Erythroblast (primary cell): ENCODE data around the gene ALKBH5.

Experiments
- DNase-seq, 2 experiments: peaks; one replicate each; lab custom pipeline; 2025; lab: John Stamatoyannopoulos, UW
- GATA1 ChIP-seq: IDR thresholded peaks from 2 replicates; pipeline ENCODE4 v1.6.1; 2011; ENCODE audit warnings: low read depth, mild to moderate bottlenecking, control low read depth, low read length, moderate library complexity
- POLR2A ChIP-seq: IDR thresholded peaks from 2 replicates; pipeline ENCODE4 v1.6.1; 2011; ENCODE audit warnings: mild to moderate bottlenecking, low read length

Gene ALKBH5

DNA sequence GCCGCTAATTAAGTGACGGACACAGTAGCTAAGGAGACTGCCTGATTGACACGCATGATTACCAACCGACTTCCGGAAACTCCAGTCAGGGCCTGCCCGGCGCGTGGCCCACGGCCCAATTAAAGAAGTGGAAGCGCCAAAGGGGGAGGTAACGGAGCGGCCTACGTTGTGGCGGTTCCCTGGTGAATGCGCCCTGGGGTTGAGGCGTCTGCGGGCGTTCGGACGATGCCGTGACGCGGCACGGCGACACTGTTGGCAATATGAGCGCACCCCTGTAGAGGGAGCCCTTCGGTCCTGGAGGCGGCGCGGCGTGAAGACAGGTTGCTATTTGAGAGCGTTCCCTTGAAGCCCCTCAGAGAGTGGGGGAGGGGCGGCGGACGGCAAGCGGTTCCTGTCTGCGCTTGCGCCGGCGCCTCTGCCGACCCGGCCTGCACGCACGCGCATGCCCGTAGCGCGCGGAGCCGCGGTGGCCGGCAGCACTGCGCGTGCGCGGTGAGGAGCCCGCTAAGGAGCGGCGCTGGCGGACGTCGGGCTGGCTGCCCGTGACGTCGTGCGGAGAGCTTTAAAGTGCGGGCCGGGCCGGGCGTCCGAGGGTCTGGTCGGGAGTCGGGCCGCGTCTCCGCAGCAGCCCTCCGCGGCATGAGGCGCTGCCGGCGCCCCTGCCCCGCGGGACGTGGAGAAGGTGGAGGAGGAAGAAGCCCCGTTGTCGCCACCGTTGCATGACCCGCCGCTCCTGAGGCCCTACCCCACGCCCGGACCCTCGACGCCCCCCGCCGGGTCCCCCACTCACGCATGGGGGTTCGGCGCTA is at the start of gene ALKBH5:
ALKBH5 (plus strand) TSS at position 495 of the 809 bp plus-strand sequence. CDS start 416 bp downstream, outside the sequence.
- peak; percentile 74 for TF ChIP-seq POLR2A
- no peak for TF ChIP-seq GATA1
- DNase-seq = peak; percentile 100

- TF ChIP-seq GATA1 (no peak), POLR2A (no peak)
- DNase-seq = no peak
These were observed 47.3 kb upstream of the ALKBH5 start for GRCh38 chr17:18136357-18136756.

- DNase-seq = no peak
- TF ChIP-seq POLR2A (no peak), GATA1 (no peak)
These were observed 45.4 kb upstream of the ALKBH5 start for GRCh38 chr17:18138065-18138749.

- DNase-seq = no peak
- TF ChIP-seq GATA1 = no peak
- no peak for TF ChIP-seq POLR2A
These were observed 44.5 kb upstream of the ALKBH5 start for GRCh38 chr17:18139092-18139491.

DNA sequence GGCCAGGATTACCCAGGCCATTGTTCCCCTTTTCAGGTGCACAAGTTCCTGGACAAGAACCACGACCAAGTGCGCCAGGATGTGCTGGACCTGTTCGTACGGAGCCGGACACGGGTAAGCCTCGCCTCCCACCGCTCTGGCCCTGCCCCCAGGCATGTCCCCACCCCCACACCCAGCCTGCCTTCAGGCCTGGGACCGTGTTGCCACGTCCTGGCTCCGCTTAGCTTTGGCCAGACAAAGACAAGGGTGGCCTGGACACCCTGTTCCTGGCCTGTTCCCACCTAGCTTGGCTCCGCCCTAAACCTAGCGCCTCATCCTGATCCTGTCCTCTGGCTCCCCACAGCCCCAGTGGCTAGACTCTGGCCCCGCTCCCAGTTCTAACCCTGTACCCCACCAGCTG is 44.1 kb upstream of the ALKBH5 start:
- no peak for DNase-seq
- no peak for TF ChIP-seq POLR2A
- TF ChIP-seq GATA1 = no peak

DNA sequence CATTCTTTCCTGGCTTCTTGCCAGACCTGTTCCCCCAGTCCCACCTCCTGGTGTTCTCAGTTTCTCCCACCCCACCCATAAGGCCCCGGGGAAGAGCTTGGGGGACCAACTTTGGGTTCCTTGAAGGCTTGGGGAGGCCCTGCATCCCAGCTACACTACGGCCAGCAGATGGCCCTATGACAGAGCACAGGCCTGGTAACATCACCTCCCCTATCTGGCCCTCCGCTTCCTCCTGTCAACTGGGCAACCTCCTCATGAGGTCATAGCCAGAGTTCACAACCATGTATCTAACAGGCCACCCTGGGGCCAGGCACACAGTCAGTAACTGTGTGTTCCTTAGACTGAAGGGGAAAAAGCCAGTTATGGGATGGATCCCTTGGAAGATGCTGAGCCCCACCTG is 43.7 kb upstream of the ALKBH5 start:
- TF ChIP-seq GATA1 = no peak
- no peak for TF ChIP-seq POLR2A
- peak; percentile 23 to 33 for DNase-seq

DNA sequence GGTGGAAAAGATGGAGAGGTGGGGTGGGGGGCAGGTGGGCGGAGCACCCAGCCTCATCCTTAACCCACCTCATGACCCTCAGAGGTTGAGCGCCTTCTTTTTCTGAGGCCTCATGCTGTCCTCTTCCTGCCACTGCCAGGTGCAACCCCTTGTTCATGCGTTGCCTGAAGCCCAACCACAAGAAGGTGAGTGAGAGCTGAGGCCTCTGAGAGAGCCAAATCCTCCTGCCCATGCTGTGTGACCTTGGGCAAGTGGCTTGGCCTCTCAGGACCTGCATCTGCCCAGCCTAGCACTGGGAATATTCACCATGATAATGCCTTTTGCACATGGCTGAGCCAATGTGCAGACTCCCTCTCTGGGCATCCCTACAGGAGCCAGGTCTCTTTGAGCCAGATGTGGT is 43.0 kb upstream of the ALKBH5 start:
- DNase-seq = no peak
- TF ChIP-seq GATA1 = no peak
- no peak for TF ChIP-seq POLR2A

DNA sequence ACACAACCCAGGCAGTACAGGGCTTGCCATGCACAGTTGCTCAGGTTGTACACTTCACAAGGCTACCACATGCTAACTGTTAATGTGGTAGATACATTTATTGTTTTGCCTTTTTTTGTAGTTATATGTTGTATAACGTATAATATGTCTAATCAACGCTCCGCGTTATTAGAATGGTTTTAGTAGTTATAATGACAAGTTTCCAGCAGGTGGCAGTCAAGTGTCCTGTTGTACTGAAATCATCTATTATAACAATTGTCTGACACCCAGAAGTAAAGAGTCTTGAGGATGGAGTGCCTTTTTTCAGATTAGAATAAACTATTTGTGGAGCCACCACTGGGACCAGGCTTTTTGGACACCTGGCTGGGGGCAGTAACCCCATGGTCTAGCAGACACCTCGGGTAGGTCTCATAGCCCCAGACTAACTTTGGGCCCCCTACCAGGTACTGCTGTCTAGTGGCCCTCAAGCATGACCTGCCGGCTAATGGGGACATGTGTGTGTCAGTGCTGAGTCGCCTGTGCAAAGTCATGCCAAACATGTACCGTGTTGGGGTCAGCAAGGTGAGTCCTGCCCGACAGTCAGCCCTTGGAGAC is 42.3 kb upstream of the ALKBH5 start:
- peak; percentile 54 to 75 for DNase-seq
- TF ChIP-seq GATA1 (no peak), POLR2A (no peak)

DNA sequence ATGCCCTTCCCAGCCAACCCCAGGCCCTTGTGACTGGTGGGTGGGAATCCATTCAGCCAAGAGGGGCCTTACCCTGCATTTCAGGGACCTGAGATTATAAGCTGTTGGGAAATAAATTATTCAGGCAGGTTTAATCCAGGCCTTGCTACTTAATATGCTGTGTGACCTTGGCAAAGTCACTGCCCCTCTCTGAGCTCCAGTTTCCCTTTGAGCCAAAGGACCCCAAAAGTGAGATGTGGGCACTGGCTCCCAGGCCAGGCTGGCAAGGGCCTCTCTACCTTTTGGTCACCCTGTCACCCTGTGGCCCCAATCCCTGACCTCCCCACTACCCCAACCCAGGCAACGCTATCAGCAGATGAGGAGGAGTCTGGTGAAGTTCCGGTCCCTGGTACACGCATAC is 41.2 kb upstream of the ALKBH5 start:
- no peak for TF ChIP-seq GATA1
- TF ChIP-seq POLR2A = no peak
- no peak for DNase-seq

GRCh38 chr17:18143044-18143936 is 40.3 kb upstream of the ALKBH5 start:
- TF ChIP-seq POLR2A (no peak), GATA1 (no peak)
- peak; percentile 35 to 41 for DNase-seq

GRCh38 chr17:18144261-18144660 is 39.4 kb upstream of the ALKBH5 start:
- DNase-seq = no peak
- no peak for TF ChIP-seq GATA1
- TF ChIP-seq POLR2A = no peak

DNA sequence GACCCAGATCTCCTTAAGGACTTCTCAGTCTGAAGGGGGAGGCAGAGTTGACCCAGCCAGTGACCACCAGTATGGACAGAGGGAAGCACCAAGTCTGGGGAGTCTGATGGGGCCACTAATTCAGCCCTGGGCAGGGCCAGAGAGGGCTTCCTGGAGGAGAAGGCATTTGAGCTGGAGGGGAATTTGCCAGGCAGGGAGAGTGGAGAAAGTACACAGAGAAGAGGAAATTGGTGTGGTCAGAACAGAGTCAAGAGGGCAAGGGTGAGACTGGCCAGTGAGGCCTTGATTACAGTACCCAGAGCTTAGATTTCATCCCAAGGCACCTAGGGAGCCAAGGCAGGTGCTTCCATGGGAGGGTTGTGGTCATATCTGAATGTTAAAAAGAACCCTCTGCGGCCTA is 38.8 kb upstream of the ALKBH5 start:
- TF ChIP-seq POLR2A = no peak
- no peak for TF ChIP-seq GATA1
- DNase-seq = no peak

GRCh38 chr17:18145811-18146210 is 37.8 kb upstream of the ALKBH5 start:
- DNase-seq = no peak
- TF ChIP-seq GATA1 (no peak), POLR2A (no peak)
